ENCODE measurements around the gene FBLN1. TPM values are rescaled to one million over a fixed set of nuclear protein-coding genes. Genes with fewer than 3 reads are reported as not detected.
"Not testable (repeated sequence)": the region's sequence is repeated elsewhere in the genome, so short reads cannot be mapped to it uniquely, and the experiment has no call there.

Gene FBLN1
- total RNA-seq, 1 donor from 2014 or later = 12.2 TPM

DNA sequence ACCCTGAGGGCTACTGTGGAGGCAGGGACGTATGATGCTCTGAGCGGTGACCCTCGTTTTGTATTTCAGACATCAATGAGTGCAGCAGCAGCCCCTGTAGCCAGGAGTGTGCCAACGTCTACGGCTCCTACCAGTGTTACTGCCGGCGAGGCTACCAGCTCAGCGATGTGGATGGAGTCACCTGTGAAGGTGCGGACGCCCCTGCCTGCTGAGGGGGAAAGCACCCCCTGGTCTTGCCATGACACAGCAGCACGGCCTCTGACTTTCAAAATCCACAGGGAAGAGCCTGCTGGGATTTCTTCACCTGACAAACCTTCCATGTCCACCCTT lies 44.3 kb downstream of the FBLN1 start:
- no peak for DNase-seq (ENCODE audit: low read depth)

DNA sequence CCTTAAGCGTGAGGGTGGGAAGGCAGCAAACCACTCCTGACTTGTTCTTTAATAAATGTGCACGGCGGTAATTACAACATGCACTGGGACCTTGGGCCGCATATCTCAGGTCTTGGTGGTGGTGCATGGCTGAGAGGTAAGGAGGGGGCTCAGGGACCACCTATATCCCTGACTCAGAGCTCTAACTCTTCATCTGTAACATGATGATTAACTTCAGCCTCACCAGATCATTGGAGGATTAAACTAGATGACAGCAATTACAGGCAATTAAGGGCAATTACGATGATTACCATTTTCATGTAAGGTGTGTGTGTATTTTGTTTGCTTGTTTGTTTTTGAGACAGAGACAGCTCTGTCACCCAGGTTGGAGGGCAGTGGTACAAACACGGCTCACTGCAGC lies 45.0 kb downstream of the FBLN1 start:
- DNase-seq (ENCODE audit: low read depth) = no peak

DNA sequence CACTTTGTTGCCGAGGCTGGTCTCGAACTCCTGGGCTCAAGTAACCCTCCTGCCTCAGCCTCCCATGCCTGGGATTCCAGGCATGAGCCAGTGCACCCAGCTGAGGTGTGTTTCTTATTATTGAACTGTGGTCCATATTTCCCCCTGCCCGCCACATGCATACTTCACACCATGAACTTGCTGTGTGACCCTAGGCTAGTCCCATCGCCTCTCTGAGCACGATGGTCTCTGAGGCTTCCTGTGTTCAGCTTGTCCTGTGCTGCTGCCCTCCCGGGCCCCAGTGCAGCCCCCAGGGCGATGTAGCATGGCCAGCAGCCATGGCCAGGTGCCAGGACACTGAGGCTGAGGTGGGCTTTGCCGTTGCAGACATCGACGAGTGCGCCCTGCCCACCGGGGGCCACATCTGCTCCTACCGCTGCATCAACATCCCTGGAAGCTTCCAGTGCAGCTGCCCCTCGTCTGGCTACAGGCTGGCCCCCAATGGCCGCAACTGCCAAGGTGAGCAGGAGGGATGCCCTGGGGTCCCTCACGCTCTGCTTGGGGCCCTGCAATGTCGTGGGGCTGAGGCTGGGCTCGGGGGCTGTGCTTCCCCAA lies 45.7 kb downstream of the FBLN1 start:
- no peak for DNase-seq (ENCODE audit: low read depth)

DNA sequence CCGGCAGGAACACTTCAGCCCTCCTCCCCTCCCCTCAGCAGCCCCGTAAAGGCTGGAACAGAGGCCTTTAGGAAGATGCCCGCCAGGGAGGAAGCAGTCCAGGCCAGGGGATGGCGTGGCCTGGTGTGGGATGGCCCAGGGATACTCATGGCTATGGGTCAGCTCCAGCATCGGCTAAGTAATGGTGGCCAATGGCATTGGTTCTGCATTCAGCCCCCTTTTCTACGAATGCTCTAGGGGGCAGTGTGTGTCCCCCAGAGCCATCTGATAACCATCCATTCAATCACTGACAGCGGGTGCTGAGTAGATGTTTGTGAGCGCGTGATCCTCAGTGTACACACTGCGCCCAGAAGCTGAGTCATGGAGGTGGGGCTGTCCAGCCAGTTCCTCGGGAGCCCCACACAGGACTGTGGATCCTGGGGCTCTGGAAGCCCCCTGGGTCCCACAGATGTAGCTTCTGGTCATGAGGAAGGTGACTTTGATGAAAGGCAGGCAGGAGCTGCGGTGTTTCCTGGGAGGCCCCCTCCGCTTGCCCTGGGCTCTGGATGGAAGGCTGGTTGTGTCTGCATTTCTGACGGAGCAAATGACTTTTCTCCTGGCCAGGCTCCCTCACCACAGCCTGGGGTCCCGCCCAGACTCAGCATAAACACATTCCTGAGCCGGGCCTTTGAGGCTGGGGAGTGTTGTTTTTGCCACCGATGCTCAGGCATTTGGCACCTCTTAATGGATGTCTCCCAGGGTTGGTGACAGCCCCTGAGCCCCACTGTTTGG lies 46.5 kb downstream of the FBLN1 start:
- DNase-seq (ENCODE audit: low read depth) = peak; percentile 59

DNA sequence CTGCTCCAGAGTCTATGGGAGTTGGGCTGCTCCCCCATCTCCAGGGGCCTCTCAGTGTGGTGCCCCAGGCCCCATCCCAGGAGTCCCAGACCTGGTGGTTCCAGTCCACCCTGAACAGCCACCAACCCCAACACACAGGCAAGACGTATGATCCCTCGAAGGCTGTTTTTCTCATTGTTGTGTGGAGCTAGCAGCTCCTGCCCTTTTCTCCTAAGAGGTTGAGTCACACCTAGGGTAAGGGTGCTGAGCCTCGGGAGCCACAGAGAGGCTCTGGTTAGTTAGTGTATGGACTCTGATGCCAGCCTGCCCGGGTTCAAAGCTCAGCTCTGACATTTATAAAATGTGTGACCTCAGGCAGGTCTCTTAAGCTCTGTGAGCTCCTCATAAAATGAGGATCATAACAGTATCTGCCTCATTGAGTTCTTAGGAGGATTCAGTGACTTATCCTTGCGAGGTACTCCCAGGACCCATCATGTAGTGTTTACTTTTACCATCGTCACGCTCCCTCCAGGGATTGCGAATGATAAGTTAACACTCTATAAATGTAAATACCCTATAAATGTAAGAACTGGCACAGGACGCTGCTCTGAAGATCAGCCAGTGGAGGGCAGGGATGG lies 47.2 kb downstream of the FBLN1 start:
- no peak for DNase-seq (ENCODE audit: low read depth)

DNA sequence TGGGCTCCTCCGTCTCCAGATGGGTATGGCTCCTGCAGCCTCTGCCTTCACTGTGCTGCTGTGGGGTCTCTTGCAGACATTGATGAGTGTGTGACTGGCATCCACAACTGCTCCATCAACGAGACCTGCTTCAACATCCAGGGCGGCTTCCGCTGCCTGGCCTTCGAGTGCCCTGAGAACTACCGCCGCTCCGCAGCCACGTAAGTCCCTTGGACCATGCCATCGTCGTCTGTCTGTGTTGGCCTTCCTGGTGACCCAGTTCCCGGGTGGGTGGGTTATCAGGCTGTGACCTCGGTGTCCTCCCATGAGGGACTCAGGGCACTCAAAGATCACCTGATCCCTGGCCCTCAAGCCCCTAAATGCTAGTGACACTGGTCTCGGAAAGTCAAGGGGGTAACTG lies 47.7 kb downstream of the FBLN1 start:
- no peak for DNase-seq (ENCODE audit: low read depth)

DNA sequence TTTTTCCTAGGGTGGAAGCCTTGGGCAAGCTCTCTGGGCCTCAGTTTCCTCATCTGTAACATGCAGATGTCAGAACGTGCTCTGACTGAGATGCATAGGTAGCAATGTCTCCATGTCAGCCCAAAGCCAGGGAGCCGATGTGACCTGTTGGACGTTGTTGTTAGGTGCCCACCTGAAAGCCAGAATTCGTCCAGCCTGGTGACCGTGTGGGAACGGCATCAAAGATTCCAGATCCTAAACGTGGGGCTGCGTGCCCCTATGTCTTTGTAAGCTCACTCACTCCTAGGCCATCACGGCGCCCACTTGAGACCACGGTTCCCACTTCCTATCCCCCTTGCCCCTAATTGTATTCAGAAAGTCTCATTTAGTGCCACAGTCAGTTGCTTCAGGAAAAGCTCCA lies 48.2 kb downstream of the FBLN1 start:
- DNase-seq (ENCODE audit: low read depth) = no peak

DNA sequence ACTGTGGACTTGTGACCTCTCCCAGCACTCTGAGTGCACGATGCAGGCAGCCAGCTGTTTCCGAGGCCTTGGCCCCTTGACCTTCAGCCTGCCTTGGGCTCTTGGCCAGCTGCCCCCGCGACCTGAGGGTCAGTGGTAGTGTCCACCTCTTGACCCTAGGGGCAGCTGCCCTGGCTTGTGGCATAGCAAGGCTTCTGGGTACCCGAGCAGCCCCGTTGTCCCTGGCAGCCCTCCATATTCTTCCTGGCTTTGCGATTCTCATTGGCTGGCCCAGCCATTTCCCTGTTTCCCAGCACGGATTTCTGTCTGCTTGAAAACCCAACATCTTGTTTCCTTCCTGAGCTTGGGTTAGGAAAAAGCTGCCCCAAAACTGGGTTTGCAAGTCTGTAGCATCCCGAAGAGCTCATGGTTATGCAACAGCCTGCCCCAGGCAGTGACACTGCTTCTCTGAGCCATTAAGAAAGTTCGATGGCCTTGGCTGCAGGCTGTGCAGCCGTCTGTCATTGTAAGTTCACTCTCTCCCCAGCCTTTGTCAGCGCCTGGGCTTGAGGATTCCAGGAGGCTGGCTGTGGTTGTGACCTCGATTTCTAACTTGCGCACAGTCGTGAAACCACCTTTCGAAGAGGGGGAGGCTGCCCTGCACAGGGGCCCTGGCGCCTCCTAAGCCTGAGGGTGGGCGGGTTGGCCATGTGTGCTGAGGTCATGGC lies 48.8 kb downstream of the FBLN1 start:
- DNase-seq (ENCODE audit: low read depth) = peak; percentile 50

DNA sequence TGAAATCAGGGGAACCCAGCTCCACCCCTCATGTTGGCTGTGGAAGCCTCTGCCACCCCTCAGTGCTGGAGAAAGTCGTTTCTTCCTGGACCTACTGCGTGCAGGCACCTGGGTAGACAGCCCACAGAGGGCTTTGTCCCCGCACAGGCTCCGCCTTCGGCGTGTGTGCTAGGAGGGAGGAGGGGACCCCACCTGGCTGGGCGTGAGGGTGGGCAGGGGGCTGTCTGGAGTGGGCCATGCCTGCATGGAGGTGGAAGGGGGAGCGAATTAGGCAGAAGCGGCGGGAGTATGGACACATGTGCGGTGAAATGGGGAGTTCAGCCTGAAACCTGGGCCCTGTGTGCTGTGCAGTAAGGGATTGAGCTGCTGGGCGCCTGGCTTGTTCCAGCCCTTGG lies 49.3 kb downstream of the FBLN1 start:
- DNase-seq (ENCODE audit: low read depth) = no peak

DNA sequence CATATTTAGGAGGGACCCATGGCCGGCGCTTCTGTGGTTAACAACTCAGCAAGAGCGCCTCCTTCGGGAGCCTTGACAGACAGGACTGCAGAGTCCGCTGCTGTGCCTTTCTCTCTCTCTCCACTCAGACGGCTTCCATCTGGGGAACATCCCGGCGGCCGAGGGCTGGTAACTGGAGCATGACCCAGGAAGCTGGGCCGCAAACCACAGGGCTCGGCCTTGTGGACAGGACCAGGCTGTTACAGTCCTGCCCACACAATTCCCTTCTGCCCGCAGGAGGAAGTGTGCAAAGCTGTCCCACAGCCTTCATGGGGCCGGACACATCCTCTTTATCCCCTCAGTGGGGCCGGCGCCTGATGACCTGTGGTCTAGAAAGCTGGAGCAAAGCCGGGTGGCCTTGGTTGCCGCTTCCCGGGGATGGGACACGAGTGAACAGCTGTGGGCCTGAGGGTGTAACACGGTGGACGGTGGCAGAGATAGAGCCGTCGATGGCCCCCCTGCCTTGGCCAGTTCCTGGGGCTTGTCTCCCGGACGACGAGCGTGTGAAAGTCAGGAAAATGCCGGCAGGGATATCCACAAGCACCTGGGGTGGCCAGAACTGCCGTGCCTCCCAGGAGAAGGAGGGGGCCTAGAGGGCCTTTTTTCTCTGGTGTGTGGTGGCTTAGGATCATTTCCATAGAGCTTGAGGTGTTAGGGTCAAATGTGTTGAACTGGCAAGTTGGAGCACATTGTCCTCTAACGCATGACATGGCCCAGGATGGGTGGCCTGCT lies 50.1 kb downstream of the FBLN1 start:
- DNase-seq (ENCODE audit: low read depth) = peak; percentile 99

DNA sequence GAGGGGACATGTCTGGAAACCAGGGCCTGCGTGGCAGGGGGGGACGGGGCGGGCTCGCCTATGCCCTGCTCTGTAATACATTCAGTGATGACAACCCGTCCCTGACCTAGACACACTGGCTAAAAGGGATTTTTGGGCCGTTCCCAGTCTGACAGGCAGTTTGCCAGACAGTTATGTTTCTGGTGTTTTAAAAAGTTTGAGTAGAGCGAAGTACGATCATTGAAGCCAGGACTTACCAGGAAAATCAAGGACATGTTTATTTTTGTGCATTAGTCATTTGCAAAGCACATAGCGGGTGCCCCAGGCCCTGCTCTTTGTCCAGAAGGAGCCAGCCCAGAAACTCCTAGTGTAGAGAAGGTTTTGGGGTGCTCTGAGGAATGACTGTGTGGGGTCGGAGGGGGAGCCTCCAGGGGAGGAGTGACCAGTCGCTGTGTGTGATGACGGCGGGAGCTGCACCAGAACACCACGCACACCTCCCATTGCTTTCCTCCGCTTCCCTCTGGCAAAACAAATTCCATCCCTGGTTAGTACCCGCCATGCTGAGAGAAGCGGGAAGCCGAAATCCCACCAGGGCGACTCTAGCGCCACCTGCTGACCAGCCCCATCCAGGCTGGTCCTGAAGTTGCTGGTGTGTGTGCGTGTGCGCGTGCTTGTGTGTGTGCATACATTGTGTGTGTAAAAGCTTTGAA lies 50.8 kb downstream of the FBLN1 start:
- peak; percentile 75 for DNase-seq (ENCODE audit: low read depth)

DNA sequence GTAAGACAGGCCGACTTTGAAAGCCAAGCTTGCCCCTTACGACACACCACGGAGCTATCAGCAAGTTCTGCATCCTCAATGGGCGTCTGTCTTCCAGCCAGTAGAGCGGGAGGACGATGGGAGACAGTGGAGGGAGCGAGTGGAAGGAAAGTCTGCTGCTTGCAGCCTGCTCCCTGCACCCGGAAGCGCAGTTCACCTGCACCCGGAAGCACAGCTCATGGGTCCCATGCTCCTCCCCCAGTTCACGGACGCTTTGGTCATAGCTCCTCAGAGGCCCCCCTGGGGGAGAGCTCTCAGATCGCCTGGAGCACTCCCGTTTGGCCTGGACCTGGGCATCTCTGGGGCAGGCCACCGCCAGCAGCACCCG lies 51.3 kb downstream of the FBLN1 start:
- DNase-seq (ENCODE audit: low read depth) = no peak

DNA sequence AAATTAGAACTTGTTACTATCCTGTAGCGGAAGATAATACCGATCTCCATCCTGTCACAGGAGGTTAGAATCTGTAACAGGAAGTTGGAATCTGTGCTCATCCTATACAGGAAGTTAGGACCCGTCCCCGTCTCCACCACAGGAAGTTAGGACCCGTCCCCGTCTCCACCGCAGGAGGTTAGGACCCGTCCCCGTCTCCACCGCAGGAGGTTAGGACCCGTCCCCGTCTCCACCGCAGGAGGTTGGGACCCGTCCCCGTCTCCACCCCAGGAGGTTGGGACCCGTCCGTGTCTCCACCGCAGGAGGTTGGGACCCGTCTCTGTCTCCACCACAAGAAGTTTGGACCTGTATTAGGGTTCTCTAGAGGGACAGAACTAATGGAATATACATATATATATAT lies 52.2 kb downstream of the FBLN1 start:
- DNase-seq (ENCODE audit: low read depth) = no peak

DNA sequence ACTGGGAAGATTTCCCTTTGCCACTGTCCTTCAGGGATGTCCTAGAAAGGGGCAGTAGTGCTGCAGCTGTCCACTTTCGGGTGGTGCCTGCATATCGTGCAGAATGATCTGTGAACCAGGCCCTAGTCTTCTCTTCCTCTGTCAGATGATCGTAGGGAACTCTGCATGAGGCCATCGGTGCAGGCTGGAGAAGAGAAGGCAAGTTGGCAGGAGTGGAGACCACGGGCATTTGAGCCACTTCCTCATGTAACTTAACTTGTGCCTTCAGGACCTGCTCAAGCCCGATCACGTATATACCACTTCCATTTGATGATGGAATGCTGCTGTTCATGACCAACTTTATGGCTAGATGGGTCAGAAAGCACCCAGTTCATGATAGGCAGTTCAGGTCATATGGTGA lies 55.2 kb downstream of the FBLN1 start:
- DNase-seq (ENCODE audit: low read depth) = peak; percentile 79

DNA sequence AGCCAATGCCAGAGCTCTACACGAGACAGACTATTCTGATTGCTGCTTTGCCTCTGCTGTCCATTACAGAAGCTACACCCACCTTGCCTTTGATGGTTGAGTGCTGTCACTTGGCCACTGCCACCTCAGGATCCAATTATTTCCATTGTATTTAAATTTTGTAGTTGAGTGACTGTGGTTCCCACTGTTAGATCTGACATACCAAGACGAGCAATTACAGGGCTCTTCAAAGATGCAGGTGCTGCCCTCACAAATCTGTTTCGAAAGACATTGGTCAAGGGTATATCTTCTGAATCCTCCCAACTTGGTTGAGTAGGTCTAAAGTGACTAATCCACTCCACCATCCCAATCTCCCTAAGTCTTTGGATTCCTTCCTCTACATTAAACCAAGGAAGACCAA lies 57.4 kb downstream of the FBLN1 start:
- DNase-seq (ENCODE audit: low read depth) = not testable (repeated sequence)

DNA sequence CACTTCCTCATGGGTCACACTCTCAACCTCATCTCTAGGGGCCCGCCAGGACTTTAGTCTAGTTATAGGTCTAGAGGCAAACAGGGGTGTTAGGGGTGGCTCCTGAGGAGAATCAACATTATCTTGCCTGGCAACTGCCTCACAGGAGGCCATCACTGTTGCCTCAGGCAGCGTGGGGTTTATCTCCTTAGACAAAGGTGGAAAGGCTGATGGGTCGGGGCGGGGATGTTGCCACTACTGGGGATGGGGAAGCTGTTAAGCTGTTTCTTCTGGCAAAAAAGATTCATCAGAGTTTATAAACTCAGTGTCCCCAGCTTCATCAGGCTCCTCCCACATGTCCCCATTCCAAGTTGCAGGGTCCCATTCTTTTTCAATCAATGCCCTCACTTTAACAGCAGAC lies 58.1 kb downstream of the FBLN1 start:
- DNase-seq (ENCODE audit: low read depth) = not testable (repeated sequence)

DNA sequence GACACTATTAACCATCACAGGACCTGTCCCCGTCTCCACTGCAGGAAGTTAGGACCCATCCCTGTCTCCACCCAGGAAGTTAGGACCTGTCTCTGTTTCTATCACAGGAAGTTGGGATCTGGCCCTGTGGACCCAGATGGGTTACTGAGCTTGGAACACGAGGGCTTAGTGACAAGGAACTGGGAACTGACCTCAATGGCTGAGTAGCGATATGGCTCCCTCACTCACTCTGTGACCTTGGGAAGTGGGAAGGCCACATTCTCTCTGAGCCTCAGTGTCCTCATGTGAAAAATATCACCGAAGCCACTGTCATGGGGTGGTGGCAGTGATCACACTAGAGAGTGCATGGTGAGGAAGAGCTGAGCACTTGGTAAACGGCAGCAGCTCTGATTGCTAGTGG lies 59.4 kb downstream of the FBLN1 start:
- DNase-seq (ENCODE audit: low read depth) = no peak

DNA sequence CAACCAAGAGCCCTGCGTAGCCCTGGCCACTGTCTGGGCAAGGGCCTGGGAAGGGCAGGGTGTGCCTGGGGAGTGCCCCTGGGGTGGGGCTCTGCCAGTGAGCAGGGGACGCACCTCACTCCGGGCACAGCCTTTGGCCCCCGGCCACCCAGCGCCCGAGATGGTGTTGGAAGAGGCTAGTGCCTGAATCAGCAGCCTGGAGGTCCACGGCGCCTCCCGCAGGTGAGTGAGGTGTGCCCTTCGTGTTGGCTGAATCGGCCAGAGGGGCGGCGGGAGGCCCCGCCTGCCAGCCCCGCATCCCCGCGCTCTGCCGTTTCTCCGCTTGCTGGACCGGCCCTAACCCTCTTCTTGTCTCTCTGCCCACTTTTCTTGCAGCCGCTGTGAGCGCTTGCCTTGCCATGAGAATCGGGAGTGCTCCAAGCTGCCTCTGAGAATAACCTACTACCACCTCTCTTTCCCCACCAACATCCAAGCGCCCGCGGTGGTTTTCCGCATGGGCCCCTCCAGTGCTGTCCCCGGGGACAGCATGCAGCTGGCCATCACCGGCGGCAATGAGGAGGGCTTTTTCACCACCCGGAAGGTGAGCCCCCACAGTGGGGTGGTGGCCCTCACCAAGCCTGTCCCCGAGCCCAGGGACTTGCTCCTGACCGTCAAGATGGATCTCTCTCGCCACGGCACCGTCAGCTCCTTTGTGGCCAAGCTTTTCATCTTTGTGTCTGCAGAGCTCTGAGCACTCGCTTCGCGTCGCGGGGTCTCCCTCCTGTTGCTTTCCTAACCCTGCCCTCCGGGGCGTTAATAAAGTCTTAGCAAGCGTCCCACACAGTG lies 60.1 kb downstream of the FBLN1 start:
- no peak for DNase-seq (ENCODE audit: low read depth)

DNA sequence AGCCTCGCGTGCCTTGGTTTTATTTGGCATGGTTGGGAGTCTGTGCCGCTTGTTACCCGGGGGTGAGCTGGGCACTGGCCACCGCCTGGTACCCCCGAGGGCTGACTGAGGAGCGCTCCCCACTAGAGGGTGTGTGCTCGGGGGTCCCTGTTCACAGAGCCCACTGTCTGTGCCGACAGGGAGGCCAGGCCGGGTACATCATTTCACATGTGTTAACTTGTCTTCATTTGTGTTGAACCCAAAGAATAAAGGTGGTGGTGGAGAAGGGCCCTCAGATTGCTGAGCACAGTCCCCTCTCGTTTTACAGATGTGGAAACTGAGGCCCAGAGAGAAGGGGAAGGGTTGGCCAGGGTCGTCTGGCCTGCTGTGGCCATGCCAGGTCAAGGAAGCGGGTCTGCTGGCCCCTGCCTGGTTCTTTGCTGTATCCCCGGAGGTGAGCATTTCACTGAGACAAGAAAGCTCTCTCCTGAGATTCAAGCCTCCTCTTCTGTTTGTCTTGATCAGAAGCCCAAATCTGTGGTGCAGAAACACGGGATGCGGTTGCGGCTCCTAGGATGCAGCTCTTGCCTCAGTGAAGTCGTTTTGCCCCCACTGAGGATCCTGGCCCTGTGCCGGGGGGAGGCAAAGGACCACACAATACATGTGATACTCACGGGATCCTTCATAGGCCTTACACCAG lies 60.8 kb downstream of the FBLN1 start:
- DNase-seq (ENCODE audit: low read depth) = no peak
